Muscle layer of duodenum (tissue), 2 donors: ENCODE measurements around the gene GOT1.

Experiments
- H3K27ac ChIP-seq: one replicate; pipeline ENCODE4 v1.7.0; 2013; ENCODE audit warnings: mild to moderate bottlenecking, low read length
- H3K27me3 ChIP-seq: one replicate; pipeline ENCODE4 v1.7.0; 2013; ENCODE audit warnings: low read depth, mild to moderate bottlenecking, control low read depth, low read length
- H3K36me3 ChIP-seq, 2 donors: one replicate each; pipeline ENCODE4 v1.7.0; 2013; ENCODE audit warnings: low read length in 2 of 2, control low read depth in 1 of 2, mild to moderate bottlenecking in 1 of 2; ENCODE audit not compliant: insufficient read depth in 2 of 2, control insufficient read depth in 1 of 2
- H3K4me1 ChIP-seq, 2 donors: one replicate each; pipeline ENCODE4 v1.7.0; 2013; ENCODE audit warnings: low read length in 2 of 2, mild to moderate bottlenecking in 2 of 2, control low read depth in 1 of 2, moderate library complexity in 1 of 2; ENCODE audit not compliant: insufficient read depth in 2 of 2, control insufficient read depth in 1 of 2
- H3K4me3 ChIP-seq, 2 donors: one replicate each; pipeline ENCODE4 v1.7.0; 2013; ENCODE audit warnings: low read length in 2 of 2, low read depth in 1 of 2, mild to moderate bottlenecking in 1 of 2
- H3K9me3 ChIP-seq, 2 donors: one replicate each; pipeline ENCODE4 v1.7.0; 2013; ENCODE audit warnings: low read length in 2 of 2, control low read depth in 1 of 2, mild to moderate bottlenecking in 1 of 2; ENCODE audit not compliant: control insufficient read depth in 1 of 2
- donor health status: healthy.

GOT1 gene

DNA sequence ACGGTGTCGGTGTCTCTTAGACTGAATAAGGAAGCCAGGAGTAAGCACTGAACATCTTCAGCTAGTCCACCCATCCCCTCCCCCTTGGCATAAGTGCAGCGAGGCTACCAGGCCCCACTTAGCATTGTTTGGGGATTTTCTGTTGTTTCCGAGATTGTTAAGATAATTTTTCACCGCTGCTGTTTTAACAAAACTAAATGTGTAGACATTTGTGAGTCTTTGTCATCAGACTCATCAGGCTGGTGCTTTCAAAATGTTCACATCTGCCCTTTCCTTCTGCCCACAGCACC lies 21.0 kb upstream of the GOT1 start:
- H3K4me3 ChIP-seq: no peak overlapping the region
- peaks cover 0 to 3% of the 10 kb centered on the region in 2 donors for H3K4me1 ChIP-seq
- H3K27me3 ChIP-seq: no peaks in the 10 kb centered on the region
- no peaks in the 10 kb centered on the region for H3K9me3 ChIP-seq
- H3K27ac ChIP-seq: peak overlapping the region; percentile 3
- H3K36me3 ChIP-seq: no peaks in the 10 kb centered on the region

DNA sequence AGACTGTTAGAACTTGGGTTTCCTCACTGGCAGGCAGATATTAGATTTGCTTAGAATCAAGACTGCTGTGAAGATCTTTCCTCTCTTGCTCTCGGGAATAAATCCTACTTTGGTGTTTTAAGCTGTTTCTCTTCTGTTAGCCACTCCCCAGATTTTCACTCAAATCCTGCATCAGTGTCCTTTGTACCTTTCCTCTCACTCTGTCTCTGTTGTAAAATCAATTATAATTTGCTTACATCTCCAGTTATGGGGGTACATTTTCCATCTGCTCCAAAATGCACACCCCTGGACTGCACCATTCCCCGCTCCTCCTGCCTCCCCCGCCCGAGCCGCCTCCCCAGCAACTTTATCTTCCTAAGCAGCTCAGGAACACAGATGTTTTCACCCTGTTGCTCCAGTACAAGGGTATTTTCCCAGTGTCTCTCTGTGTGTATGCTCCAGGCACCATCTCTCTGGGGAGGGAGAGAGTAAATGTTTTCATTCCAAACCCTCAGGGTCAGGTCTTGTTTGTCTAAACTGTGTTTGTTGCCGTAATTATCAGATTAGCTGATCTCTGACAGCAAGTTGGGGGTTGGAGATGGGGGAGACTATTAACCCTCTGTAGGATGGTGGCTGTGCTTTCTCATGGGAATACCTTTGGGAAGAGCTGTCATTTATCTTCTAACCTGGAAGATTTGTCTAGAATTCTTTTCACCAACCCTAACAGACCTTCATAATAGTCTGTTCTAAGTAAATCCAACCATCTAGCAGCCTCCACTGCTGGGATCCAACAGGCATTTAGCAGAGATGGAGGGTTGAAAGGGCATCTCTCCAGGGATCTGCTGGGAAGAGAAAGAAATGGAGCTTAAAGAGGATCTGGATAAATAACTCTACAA lies 20.4 kb upstream of the GOT1 start:
- peak overlapping the region; percentile 62 for H3K27ac ChIP-seq
- H3K27me3 ChIP-seq: no peaks in the 10 kb centered on the region
- peak overlapping the region; percentile 17 to 40 for H3K4me3 ChIP-seq
- no peaks in the 10 kb centered on the region for H3K36me3 ChIP-seq
- no peaks in the 10 kb centered on the region for H3K9me3 ChIP-seq
- peaks cover 0 to 3% of the 10 kb centered on the region in 2 donors for H3K4me1 ChIP-seq

DNA sequence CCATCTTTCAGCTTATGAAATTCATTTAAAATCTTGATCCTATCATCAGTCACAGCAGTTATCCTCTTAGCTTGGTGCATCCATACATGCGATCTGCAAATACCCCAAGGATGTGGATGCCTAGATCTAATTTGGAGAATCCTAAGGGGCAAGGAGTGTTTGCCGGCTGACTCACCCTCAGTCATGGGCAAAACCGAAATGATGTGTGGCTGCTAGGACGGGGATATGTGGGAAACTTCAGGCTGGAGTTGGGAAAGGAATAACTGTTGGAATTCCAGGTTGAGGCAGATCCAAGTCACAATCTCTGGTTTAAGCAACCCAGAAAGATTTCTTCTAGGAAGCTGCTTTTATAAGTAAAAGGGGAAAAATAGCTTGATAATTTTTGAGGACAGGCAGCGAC lies 19.7 kb upstream of the GOT1 start:
- H3K4me3 ChIP-seq: no peak overlapping the region
- H3K27ac ChIP-seq: peak overlapping the region; percentile 62
- no peaks in the 10 kb centered on the region for H3K36me3 ChIP-seq
- H3K27me3 ChIP-seq: no peaks in the 10 kb centered on the region
- H3K9me3 ChIP-seq: no peaks in the 10 kb centered on the region
- peaks cover 0 to 3% of the 10 kb centered on the region in 2 donors for H3K4me1 ChIP-seq

DNA sequence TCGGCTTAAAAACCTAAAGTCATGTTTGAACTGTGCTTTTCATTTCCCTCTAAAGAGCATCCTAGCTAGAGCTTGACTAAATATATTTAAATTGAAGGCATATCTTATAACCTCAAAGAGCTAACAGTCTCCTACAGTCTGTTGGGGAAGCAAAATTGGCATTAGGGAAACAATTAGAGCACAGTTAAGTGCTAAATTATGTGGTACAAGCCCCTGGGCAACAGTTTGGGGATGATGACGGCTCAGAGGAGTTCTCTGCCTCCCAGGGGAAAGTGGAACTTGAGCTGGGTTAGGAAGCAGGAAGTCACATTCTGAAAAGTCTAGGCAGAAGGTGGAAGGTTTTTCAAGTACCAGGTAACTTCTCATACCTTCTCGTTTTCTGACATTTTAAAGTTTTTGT lies 18.6 kb upstream of the GOT1 start:
- Histone ChIP-seq H3K27ac (no peak overlapping the region), H3K27me3 (no peaks in the 10 kb centered on the region), H3K4me1 (peaks cover 0 to 3% of the 10 kb centered on the region in 2 donors), H3K4me3 (no peak overlapping the region), H3K36me3 (no peaks in the 10 kb centered on the region), H3K9me3 (no peaks in the 10 kb centered on the region)

DNA sequence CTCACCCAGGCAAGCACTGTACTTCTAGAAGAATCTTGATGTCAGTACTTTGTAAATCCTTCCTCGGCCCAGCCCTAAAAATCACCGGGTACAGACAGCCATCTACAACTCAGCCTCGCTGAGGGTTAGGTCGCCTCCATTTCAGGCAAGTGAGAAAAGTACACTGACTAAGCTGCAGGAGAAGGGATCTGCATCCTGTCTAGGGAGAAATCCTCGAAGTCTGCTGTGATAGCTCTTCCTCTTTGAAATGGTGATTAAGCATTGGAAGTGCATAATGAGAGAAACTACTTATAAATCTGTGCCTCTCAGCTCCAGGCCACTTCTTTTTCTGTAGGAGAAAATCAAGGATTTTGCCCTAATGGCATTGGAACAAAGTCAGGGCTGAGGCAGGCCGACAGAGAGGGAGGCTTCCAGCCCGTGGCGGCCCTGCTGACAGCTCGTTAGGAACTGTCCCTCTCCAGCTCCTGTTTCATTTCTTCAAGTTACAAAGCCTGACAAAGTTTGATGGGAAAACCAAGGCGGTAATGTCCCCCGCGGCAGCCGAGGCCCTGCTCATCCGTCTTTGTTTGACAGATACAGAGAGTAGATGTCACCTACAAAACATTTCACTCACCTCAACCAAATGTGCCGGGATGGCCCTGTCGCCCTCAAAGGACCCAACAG lies 14.1 kb upstream of the GOT1 start:
- Histone ChIP-seq H3K4me1 (no peaks in the 10 kb centered on the region), H3K27ac (no peak overlapping the region), H3K36me3 (no peaks in the 10 kb centered on the region), H3K27me3 (no peaks in the 10 kb centered on the region), H3K9me3 (no peaks in the 10 kb centered on the region), H3K4me3 (no peak overlapping the region)

DNA sequence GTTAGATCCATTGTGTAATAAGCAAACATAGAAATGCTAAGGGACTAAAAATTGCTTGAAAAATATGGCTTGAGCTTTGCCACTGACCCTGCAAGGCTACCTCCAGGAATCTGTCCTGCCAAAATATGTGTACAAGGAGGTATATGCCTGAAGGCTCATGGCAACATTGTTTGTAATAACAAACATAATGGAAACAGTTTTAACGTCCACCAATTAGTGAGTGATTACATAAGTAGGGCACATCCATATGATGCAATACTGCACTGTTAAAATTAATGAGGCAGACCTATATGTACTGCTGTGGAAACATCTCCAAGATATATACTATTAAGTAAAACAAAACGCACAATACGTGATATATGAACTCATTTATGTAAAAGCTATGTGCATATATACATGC lies 13.1 kb upstream of the GOT1 start:
- no peaks in the 10 kb centered on the region for H3K4me1 ChIP-seq
- no peaks in the 10 kb centered on the region for H3K36me3 ChIP-seq
- no peaks in the 10 kb centered on the region for H3K9me3 ChIP-seq
- no peak overlapping the region for H3K4me3 ChIP-seq
- no peaks in the 10 kb centered on the region for H3K27me3 ChIP-seq
- no peak overlapping the region for H3K27ac ChIP-seq

DNA sequence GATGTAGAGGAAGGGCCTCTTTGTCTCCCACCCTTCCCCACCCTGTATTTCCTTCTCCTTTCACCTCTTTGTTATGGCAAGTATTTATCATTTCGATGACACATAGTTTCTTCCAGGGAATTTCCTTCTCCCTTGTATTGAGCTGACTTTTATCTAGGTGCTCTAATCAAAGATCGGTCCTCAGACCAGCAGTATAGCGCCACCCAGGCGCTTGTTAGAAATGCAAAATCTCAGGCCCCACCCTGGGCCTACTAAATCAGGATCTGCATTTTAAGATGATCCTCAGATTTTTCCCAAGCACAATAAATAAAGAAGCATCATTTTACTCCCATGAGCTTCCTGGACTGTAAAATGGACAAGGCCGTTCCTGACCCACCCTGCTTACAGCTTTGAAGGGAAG lies 12.0 kb upstream of the GOT1 start:
- Histone ChIP-seq H3K9me3 (no peaks in the 10 kb centered on the region), H3K4me3 (no peak overlapping the region), H3K27me3 (no peaks in the 10 kb centered on the region), H3K36me3 (no peaks in the 10 kb centered on the region), H3K27ac (no peak overlapping the region), H3K4me1 (no peaks in the 10 kb centered on the region)

DNA sequence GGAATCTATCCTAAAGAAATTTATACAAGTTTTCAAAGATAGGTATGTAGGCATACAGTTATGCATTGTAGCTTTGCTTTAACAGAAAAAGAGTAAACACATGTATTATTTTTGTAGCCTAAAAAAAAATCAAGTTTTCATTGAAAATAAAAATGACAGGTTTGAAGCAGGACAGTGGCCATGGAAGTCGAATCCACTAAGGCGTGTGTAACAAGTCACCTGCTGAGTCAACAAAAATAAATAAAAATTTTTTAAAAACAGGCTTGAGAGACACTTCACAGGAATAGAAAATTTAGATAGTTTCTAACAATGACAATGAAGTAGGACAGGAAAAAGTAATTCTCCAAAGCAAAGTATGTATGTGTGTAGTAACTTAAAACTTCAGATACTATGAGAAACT lies 8.5 kb upstream of the GOT1 start:
- H3K9me3 ChIP-seq: no peaks in the 10 kb centered on the region
- peaks cover 9 to 31% of the 10 kb centered on the region in 2 donors for H3K4me1 ChIP-seq
- H3K27ac ChIP-seq: no peak overlapping the region
- peaks cover 0 to 6% of the 10 kb centered on the region in 2 donors for H3K36me3 ChIP-seq
- no peaks in the 10 kb centered on the region for H3K27me3 ChIP-seq
- H3K4me3 ChIP-seq: no peak overlapping the region

DNA sequence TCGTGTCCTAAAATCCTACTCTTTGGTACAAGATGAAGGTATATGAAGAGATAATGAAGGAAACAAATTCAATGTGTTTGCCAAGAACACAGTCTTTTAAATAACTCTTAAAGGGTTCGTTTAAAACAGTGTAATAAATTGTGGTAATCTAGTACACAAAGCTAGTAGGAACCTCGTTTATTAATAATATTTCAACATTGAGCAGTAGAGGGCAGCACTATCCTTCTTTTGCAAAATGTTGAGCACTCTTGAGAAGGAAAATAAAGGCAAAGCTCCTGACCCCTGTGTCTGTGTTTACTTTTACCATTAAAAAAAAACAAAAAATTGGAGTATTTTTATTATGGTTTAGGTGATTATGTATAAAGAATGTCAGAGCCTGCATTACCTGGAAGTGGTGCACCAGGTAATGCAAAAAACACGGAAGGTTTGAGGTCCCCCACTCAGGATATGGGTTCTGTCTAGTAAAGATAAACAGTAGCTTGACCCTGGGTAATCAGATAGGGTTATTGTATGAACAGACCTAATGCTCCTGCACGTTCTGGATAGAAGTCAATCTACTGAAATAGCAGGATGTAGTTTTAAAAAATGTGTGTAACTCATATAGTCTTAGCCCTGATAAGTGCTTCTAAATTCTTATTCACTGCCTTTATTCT lies 5.7 kb upstream of the GOT1 start:
- Histone ChIP-seq H3K4me3 (peak overlapping the region; percentile 26 to 36), H3K27me3 (no peaks in the 10 kb centered on the region), H3K9me3 (no peaks in the 10 kb centered on the region), H3K36me3 (peaks cover 0 to 6% of the 10 kb centered on the region in 2 donors), H3K4me1 (peaks cover 9 to 55% of the 10 kb centered on the region in 2 donors), H3K27ac (peak overlapping the region; percentile 69)

DNA sequence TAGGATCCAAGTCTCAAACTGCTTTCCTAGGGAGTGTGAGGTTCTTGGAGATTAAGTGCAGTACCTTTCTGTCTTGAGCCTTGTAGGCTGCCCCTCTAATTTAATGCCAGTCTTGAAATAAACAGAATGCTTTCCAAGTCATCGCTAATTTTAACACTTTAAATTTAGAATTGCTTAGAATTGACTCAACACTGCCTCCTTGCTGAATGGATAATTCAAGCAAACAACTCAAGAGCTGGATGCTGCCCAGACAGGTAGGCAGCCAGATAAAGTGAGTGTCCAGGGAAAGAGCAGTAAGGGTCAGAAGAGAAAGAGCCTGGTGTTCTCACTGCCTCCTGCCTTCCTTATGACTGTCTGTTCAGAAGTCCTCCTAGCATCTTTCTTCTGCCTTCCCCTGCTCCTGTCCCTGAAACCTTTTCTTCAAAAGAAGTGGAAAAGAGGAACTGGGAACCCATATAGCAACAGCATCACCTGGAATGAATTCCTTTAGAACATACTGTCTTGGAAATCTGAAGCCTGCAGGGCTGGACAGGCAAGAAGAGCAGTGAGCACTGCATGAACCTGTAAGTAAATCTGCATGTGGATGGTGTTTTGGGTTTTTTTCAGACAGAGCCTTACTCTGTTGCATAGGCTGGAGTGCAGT lies 3.1 kb upstream of the GOT1 start:
- Histone ChIP-seq H3K4me3 (peak overlapping the region in 1 of 2 donors; percentile 9), H3K9me3 (no peaks in the 10 kb centered on the region), H3K4me1 (peaks cover 9 to 68% of the 10 kb centered on the region in 2 donors), H3K27ac (no peak overlapping the region), H3K27me3 (no peaks in the 10 kb centered on the region), H3K36me3 (peaks cover 0 to 6% of the 10 kb centered on the region in 2 donors)

DNA sequence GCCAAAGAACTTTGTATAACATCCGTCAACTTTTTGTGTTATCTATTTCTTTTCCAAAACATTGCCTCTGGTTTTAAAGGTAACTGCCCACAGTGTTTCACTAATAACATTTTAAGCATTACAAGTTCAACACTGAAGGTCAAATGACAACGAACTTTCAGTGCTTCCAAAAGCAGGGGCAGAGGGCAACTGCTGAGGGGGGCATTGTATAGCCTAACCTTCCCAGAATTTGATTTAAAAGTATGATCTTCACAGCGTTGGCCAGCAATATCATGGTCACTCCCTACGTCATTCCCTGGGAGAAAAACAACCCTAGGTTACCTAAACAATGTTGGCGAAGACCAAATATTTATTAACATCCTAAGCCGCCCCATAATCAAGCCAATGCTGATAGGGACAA lies 2.5 kb upstream of the GOT1 start:
- Histone ChIP-seq H3K27ac (no peak overlapping the region), H3K27me3 (no peaks in the 10 kb centered on the region), H3K4me1 (peaks cover 9 to 68% of the 10 kb centered on the region in 2 donors), H3K9me3 (no peaks in the 10 kb centered on the region), H3K36me3 (peaks cover 0 to 6% of the 10 kb centered on the region in 2 donors), H3K4me3 (peak overlapping the region in 1 of 2 donors; percentile 9)
